A673 (cell line): Measurements from ENCODE around the gene COLEC12. TPM values are rescaled to one million over a fixed set of nuclear protein-coding genes. Genes with fewer than 3 reads are reported as not detected.

Source experiments
- BruUV-seq: library from RNA; stranded (reverse); fragments of 400-500 nt; replicated peaks from 2 replicates; lab custom pipeline; 2021; lab: Mats Ljungman, UMichigan
- CTCF ChIA-PET: fragments of 300-600 bp; sonication (Branson Sonifier 250); formaldehyde crosslinking; loops from one replicate; lab custom pipeline; 2022; ENCODE audit warnings: antibody characterized with exemption; lab: Charles Lee
- POLR2A ChIA-PET: fragments of 300-600 bp; sonication (Branson Sonifier 250); formaldehyde crosslinking; loops from one replicate; lab custom pipeline; 2022; ENCODE audit warnings: antibody characterized with exemption; ENCODE audit not compliant: low non-redundant PET; lab: Charles Lee
- DNase-seq: peaks from one replicate; pipeline ENCODE4 v3.0.0-alpha.2; 2015; ENCODE audit warnings: low spot score
- H3K27ac ChIP-seq: fragments of 200-600 bp; sonication (generic); 2 replicates; pipeline ENCODE4 v1.5.1; 2016; ENCODE audit warnings: mixed run types, low read depth, mild to moderate bottlenecking, mixed read lengths, antibody characterized with exemption, low read length; ENCODE audit not compliant: poor library complexity, severe bottlenecking
- H3K27me3 ChIP-seq: fragments of 200-600 bp; sonication (generic); replicated peaks from 2 replicates; pipeline ENCODE4 v1.6.1; 2017; ENCODE audit warnings: mixed run types, low read depth, mild to moderate bottlenecking, mixed read lengths, antibody characterized with exemption, low read length; ENCODE audit not compliant: insufficient read depth, poor library complexity
- H3K36me3 ChIP-seq: fragments of 200-600 bp; sonication (generic); 2 replicates; pipeline ENCODE4 v1.6.1; 2016; ENCODE audit warnings: mixed run types, mild to moderate bottlenecking, mixed read lengths, antibody characterized with exemption, low read length; ENCODE audit not compliant: insufficient read depth, poor library complexity, severe bottlenecking
- H3K4me1 ChIP-seq: fragments of 200-600 bp; sonication (generic); 2 replicates; pipeline ENCODE4 v1.6.1; 2017; ENCODE audit warnings: mixed run types, mild to moderate bottlenecking, mixed read lengths, antibody characterized with exemption, low read length; ENCODE audit not compliant: insufficient read depth, poor library complexity, severe bottlenecking
- H3K4me3 ChIP-seq: fragments of 200-600 bp; sonication (generic); 2 replicates; pipeline ENCODE4 v1.5.1; 2016; ENCODE audit warnings: low read depth, mixed run types, mild to moderate bottlenecking, mixed read lengths, low read length; ENCODE audit not compliant: poor library complexity, severe bottlenecking
- H3K9me3 ChIP-seq: fragments of 200-600 bp; sonication (generic); 2 replicates; pipeline ENCODE4 v1.6.1; 2016; ENCODE audit warnings: mixed run types, low read depth, mild to moderate bottlenecking, mixed read lengths, antibody characterized with exemption, low read length; ENCODE audit not compliant: poor library complexity, severe bottlenecking
- CTCF ChIP-seq: fragments of 300-800, 200-600 bp; sonication (generic); conservative IDR thresholded peaks from 2 replicates; pipeline ENCODE4 v1.5.1; 2017; ENCODE audit warnings: low read depth, mild to moderate bottlenecking, antibody characterized with exemption, low read length, moderate library complexity, mixed read lengths
- EZH2 ChIP-seq: fragments of 200-600 bp; sonication (generic); IDR thresholded peaks from 2 replicates; pipeline ENCODE4 v1.6.1; 2017; ENCODE audit warnings: borderline replicate concordance, low read depth, mild to moderate bottlenecking, mixed read lengths, antibody characterized with exemption, low read length; ENCODE audit not compliant: poor library complexity, severe bottlenecking
- intact Hi-C: fragments of 100-400 bp; cut with micrococcal nuclease; formaldehyde crosslinking; loops from one replicate; pipeline ENCODE4 v1.10.0; 2022; ENCODE audit not compliant: unreplicated experiment
- total RNA-seq: library from RNA; stranded (reverse); gene quantifications from 2 replicates; pipeline ENCODE4 v1.2.3, GENCODE V29; 2021

COLEC12 gene
- total RNA-seq, 1 experiment from 2014 or later: 0.86 TPM

GRCh38 chr18:352438-352837 lies 148.1 kb downstream of the COLEC12 start:
- Histone ChIP-seq H3K36me3 (no peaks in the 10 kb centered on the region), H3K4me1 (no peaks in the 10 kb centered on the region), H3K27ac (no peak overlapping the region), H3K27me3 (no peaks in the 10 kb centered on the region), H3K9me3 (no peaks in the 10 kb centered on the region), H3K4me3 (no peak overlapping the region)
- no peak for DNase-seq
- TF ChIP-seq CTCF: no peak
- no peak for TF ChIP-seq EZH2
- intact Hi-C loops: no loop called here
- ChIA-PET CTCF (no interaction called here), POLR2A (no interaction called here)
- BruUV-seq: no TSS peak

GRCh38 chr18:350953-351572 lies 149.4 kb downstream of the COLEC12 start:
- no TSS peak for BruUV-seq
- Histone ChIP-seq H3K4me3 (no peak overlapping the region), H3K27ac (no peak overlapping the region), H3K36me3 (no peaks in the 10 kb centered on the region), H3K27me3 (no peaks in the 10 kb centered on the region), H3K4me1 (no peaks in the 10 kb centered on the region), H3K9me3 (no peaks in the 10 kb centered on the region)
- no peak for DNase-seq
- ChIA-PET CTCF (no interaction called here), POLR2A (no interaction called here)
- TF ChIP-seq EZH2 (no peak), CTCF (no peak)
- intact Hi-C loops: no loop called here

GRCh38 chr18:346600-346999 lies 153.9 kb downstream of the COLEC12 start:
- BruUV-seq: no TSS peak
- TF ChIP-seq CTCF: no peak
- TF ChIP-seq EZH2: no peak
- DNase-seq: no peak
- Histone ChIP-seq H3K4me1 (no peaks in the 10 kb centered on the region), H3K27ac (no peak overlapping the region), H3K36me3 (no peaks in the 10 kb centered on the region), H3K9me3 (no peaks in the 10 kb centered on the region), H3K4me3 (no peak overlapping the region), H3K27me3 (no peaks in the 10 kb centered on the region)
- POLR2A ChIA-PET: no interaction called here
- intact Hi-C loops: no loop called here
- CTCF ChIA-PET: no interaction called here
